ENCODE measurements around the gene SREBF2.
"Not testable (repeated sequence)": the region's sequence is repeated elsewhere in the genome, so short reads cannot be mapped to it uniquely, and the experiment has no call there.

The SREBF2 gene

DNA sequence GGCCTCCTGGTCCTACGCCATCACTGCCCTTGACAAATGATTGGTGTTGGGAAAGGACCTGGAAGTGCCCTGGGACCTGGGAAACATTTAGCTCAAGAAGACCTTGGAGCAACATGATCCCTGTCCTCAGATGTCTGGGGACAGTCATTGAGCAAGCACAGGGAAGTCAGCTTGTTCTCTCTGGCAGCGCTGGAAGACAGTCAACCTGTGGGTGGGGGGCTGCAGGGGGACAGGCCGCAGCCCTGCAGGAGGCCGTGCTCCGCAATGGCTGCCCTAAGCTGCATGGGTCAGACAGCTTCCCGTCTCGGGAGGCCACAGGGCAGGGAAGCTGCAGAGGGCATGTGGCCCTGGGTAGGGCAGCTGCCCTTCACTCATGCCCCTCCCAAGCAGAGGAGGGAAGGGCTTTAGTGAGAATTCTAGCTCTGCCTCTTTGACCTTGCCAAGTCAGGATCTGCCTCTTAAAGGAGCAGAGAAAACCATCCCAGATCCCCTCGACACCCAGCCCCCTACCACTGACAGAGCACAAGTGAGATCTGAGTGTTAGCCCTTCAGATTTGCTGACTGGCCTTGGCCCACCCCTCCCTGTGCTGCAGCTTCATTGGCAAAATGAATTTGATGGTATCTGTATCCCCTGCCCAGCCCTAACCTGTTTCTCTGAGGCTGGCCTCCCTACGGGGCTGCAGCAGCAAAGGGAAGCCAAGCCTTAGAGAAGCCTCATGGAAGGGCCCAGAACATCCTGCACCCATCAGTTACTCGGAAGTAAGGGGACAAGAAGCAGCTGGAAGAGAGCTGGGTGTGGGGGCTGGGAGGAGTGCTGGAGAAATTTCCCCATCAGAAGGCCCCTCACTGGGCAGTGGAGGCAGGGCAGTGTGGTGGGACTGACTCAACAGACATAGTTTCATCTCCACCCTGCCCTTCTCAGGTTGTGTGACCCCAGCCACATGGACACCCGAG is 6.2 kb upstream of the SREBF2 start:
- TF ChIP-seq POLR2A (IDR thresholded peaks at IDR 0.05; ENCODE audit: low read depth, low read length): no peak
- DNase-seq (ENCODE audit: insufficient read length, low spot score) (no peak), FAIRE-seq (no peak)

DNA sequence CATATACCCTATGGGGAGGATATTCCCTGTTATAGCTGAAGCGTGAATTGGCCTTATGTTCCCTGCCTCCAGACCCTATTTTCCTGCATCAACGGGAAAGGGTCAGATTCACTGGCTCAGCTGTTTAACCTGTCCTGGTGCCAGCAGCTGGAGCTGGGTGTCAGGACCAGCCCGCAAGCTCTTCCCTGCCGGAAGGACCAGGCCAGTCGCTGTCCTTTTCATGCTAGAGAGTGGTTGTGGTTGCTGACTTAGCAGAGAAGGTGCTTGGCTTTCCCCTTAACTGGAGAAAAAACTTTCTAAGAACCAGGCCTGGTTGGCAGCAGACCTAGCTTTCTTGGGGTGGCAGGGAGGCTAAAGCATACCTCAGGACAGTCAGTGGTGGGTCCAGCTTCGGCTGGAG is 5.2 kb upstream of the SREBF2 start:
- no peak for TF ChIP-seq POLR2A (IDR thresholded peaks at IDR 0.05; ENCODE audit: low read depth, low read length)
- DNase-seq (ENCODE audit: insufficient read length, low spot score): no peak
- no peak for FAIRE-seq

DNA sequence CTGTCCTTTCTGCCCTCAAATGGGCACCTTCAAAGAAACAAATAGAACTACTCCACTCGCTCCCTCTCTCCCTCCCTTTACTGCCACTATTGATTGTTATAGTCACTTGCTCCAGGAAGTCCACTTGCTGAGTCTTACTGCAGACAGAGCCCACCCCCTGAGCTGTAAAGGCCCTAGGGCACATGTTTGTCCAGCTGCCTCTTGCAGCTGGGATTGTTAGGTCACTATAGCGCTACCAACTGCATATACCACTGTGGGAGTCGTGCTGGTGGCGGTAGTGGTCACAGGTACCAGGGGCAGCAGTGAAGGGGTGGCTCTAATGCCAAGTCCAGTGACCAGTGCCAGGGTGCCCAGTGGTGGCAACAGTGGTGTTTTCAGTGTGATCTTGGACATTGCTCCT is 4.4 kb upstream of the SREBF2 start:
- DNase-seq (ENCODE audit: insufficient read length, low spot score) (no peak), FAIRE-seq (no peak)
- TF ChIP-seq POLR2A (IDR thresholded peaks at IDR 0.05; ENCODE audit: low read depth, low read length): no peak

DNA sequence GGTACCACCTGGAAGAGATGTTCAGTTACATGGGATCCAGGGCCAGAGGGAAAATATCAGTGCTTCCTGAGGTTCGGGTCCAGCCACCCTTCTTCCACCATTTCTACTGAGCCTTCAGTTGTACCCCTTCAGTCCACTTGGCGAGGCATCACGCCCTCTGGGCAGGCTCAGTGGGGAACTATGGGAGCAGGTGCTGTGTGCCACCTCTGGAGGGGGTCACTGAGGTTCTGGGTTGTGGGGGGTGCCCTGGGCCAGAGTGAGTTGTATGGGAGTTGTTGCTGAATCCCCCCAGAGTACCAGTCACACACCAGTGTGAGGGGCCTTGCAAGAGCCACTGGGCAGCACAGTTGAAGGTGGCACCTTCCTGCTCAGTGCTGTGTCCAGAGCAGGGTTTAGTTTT is 2.7 kb upstream of the SREBF2 start:
- no peak for FAIRE-seq
- DNase-seq (ENCODE audit: insufficient read length, low spot score): no peak
- TF ChIP-seq POLR2A (IDR thresholded peaks at IDR 0.05; ENCODE audit: low read depth, low read length): no peak

DNA sequence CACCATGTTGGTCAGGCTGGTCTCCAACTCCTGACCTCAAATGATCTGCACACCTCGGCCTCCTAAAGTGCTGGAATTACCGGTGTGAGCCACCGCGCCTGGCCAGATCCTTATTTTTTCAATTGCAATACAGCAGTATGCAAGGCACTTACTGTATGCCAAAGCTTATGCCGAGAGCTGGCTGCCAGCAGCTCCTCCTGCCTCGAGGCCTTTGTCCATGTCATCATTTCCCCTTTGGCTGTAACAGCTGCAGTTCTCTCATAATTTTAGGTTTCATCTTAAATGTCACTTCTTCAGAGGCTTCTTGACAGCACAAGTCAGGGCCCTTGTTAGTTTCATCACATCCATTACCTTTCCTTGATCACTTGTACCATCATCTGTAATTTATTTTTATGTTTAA is 1.5 kb upstream of the SREBF2 start:
- DNase-seq (ENCODE audit: insufficient read length, low spot score) (no peak), FAIRE-seq (no peak)
- no peak for TF ChIP-seq POLR2A (IDR thresholded peaks at IDR 0.05; ENCODE audit: low read depth, low read length)

DNA sequence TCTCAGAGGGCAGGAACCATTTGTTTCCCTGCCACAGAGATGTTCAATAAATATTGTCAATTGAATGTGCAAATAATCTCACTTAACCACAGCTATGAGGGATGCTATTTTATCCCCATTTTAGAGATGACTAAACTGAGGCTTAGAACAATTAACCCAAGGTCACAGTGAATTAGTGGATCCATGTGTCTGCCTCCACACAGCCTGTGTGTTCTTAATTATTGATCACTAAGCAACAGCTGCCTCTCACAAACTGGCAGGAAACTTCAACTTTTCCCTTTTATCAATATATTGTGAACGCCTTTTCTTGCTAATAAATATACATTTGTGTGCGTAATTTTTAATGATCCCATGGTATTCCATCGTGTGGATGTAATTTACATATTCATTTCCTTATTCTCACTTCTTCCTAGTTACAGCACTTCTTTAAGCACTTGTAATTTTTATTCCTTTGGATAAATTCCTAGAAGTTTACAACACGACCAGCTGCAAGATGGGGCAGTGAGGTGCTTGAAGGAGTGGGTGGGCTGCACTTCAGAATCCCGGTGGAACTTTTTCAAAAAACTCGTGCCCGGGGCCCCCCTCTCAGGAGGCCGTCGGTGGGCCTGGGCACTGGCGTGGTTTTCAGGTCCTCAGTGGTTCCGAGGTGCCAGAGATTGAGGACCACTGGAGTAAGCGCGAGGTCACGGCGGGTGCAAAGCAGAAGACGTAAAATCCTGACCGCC is 915 bp upstream of the SREBF2 start:
- FAIRE-seq (no peak), DNase-seq (ENCODE audit: insufficient read length, low spot score) (no peak)
- no peak for TF ChIP-seq POLR2A (IDR thresholded peaks at IDR 0.05; ENCODE audit: low read depth, low read length)

DNA sequence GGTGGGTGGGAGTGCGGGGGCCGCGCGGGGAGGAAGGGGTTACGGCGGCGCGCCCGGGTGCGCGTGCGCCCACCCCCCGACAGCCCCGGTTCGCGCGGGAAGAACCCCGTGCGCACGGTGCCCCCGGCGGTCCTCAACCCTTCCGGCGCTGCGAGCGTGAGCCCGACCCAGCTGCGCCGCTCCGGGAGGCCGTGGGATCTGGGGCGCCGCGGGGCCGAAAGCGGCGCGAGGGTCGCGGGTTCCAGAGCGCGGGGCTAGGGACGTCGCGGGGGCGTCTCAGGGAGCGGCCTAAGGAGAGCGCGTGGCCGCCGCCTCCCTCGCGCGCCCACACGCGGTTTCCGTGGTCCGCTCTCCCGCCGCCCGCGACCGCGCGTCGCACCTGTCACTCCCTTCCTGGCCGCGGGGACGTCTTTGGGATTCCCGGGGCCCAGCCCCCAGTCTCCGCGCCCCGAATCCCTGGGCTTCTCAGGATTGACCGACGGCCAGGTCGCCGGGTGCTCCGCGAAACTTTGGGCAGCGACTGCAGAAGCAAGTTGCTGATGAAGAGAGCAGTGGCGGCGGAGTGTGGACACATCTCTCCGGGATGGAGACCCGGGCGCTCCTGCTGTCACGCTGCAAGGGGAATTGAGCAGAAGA is 582 bp downstream of the SREBF2 start:
- DNase-seq (ENCODE audit: insufficient read length, low spot score) (no peak), FAIRE-seq (no peak)
- no peak for TF ChIP-seq POLR2A (IDR thresholded peaks at IDR 0.05; ENCODE audit: low read depth, low read length)

DNA sequence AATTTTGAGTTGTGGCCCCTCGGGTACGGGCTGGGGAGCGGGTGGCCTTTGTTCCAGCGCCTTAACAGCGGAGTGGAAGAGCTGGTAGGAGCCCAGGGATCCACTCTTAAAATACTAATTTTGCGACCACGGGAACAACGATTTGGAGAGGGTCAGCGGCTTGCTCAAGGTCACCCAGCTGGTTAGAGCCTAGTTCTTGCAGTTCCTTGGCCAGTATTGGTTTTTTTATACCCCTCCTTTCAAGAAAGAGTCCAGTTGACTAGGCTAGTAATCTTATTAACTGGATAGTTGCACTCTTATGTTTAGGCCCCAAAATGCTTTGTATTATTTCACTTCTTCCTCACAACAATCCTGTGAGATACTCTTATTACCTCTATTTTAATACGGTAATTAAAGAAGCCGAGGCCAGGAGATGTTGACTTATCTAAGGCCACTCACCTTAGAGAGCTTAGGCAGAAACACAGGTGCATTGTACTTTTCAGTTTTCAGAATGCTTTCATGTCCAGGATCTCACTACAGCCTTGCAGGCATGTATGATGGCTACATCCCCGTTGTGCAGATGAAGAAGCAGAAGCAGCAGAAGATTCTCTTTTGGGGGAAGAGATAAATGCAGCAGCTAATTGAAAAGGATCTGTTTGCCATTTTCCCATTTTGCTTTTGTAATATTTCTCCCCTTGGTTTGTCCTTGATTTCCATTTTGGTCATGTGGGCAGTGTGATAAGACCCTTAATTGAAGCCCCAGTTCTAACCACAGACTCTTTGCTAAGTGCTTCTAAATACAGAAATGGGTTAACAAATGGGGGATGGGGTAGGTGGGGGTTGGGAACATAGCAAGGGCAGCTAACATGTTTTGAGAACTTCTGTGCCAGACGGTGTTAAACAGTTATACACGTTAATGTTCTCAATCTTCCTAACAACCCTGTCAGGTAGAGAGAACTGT is 1.4 kb downstream of the SREBF2 start:
- DNase-seq (ENCODE audit: insufficient read length, low spot score): no peak
- FAIRE-seq: no peak
- TF ChIP-seq POLR2A (IDR thresholded peaks at IDR 0.05; ENCODE audit: low read depth, low read length): no peak

DNA sequence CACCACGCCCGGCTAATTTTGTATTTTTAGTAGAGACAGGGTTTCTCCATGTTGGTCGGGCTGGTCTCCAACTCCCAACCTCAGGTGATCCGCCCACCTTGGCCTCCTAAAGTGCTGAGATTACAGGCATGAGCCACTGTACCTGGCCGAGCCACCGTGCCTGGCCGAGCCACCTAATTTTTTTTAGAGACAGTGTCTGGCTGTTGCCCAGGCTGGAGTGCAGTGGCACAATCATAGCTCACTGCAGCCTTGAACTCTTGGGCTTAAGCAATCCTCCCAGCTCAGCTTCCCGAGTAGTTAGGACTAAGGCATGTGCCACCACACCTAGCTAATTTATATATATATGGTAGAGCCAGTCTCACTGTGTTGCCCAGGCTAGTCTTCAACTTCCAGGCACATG is 2.6 kb downstream of the SREBF2 start:
- not testable (repeated sequence) for DNase-seq (ENCODE audit: insufficient read length, low spot score); FAIRE-seq

DNA sequence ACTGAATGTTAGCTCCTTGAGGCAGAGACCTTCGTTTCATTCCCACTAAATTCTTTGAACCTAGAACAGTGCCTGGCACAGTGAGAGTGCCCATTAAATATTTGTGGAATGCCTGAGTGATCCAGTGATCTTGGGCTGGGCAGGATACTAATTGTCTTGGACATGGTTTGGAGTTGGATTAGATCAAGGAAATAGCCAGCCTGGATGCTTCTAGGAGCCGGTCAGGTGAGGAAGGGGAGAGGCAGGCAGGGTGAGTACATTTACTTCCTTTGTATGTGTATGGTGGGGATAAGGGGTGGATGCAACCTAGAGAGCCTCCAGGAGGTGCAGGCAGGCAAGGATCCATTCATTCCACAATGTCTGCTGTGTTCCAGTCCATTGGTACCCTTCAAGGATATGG is 3.6 kb downstream of the SREBF2 start:
- no peak for DNase-seq (ENCODE audit: insufficient read length, low spot score)
- no peak for TF ChIP-seq POLR2A (IDR thresholded peaks at IDR 0.05; ENCODE audit: low read depth, low read length)
- FAIRE-seq: no peak

DNA sequence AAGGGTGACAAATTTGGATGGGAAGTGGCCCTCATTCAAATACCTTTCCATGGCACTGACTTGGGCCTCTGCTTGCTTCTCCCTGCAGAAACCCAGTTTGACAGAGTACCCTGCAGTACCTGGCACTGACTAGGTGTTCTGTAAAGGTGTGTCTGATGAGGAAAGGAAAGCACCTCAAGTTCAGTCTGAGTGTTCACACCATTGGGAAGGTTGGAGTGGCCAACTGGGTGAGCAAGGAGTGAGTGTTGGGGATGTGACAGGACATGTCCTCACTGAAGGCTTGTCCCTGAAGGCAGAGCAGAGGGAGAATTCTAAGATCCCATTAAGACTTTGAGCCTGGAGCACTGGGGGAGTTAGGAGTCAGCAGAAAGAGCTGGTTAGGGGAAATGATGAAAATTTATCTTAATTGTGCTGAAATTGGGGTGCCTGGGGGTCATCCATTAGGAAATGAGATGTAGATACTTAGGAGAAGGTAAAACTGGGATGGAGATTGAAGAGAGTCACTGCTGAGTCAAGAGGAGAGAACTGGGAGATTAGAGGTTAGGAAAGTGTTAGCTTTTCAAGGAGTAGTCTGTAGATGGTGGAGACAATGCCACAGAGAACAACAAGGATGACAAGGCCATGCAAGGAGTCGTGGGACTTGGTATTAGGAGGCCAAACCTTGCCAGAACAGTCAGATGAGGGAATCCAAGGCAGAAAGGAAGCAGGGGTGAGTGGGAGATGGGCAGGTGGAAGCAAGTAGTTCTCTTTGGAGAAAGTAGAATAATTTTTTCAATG is 6.1 kb downstream of the SREBF2 start:
- no peak for TF ChIP-seq POLR2A (IDR thresholded peaks at IDR 0.05; ENCODE audit: low read depth, low read length)
- no peak for FAIRE-seq
- DNase-seq (ENCODE audit: insufficient read length, low spot score): no peak

DNA sequence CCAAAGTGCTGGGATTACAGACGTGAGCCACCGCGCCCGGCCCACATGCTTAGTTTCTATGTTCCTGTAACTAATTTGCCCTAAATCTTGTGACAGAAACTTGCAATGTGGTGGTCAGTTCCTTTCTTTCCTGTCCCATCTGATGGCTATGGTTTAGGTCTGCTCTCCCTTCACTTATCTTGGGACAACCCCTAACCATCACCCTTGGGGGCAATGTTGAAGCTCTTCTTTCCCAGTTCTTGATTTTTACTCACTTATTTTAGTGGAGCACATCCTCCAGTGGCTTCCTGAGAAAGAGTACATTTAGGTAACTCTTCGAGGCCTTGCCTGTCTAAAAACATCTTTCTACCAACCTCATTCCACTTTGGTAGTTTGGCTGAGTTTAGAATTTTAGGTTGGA is 7.3 kb downstream of the SREBF2 start:
- no peak for DNase-seq (ENCODE audit: insufficient read length, low spot score)
- no peak for FAIRE-seq
- no peak for TF ChIP-seq POLR2A (IDR thresholded peaks at IDR 0.05; ENCODE audit: low read depth, low read length)

All from H54 (cell line).